Activated T-cell treated with anti-CD3 and anti-CD28 coated beads for 24 hours (primary cell): ENCODE measurements around the gene TPPP.

Experiments used
- DNase-seq: peaks from one replicate; pipeline ENCODE4 v3.0.0-alpha.2; 2020; ENCODE audit warnings: low read depth

TPPP gene

DNA sequence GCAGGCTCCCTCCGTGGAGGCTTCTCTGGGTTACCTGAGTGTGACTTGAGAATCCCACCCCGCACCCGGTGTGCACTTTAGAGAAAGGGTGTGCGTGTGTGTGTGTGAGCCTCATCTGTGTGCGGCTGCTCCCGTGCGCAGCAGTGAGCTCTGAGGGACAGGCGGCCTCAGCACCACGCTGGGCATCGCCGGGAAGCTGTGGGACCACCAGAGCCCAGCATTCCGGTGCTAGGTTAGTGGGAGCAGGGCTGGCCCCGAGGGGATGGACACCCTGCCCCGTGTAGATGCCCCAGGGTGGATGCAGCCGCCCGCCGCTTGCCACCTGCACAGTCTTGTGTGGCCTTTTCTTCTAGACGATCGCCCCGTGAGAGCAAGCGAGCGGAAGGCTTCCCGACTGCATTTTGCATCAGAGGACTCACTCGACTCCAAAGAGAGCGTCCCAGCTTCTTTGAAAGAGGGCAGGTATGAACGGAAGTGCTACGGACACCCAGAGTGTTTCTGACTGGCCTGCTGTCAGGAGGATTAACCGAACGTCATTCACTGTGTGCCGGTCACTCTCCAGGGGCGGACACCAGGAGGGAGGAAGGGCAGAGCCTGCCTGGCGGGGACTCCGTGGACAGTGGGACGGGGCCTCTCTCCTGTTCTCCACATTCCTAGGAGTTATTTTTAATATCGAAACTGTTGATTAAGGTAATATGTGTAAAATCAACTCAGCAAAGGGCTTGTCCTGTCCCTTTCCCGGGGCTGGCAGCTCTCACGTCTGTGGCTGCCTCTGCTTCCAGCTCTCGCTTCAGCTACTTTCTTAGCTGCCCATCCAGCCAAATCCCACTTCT, 68.8 kb downstream of the TPPP start:
- DNase-seq, result no peak

GRCh38 chr5:623531-623930, 69.6 kb downstream of the TPPP start:
- DNase-seq, result no peak

GRCh38 chr5:622946-623522, 70.1 kb downstream of the TPPP start:
- DNase-seq, result no peak

DNA sequence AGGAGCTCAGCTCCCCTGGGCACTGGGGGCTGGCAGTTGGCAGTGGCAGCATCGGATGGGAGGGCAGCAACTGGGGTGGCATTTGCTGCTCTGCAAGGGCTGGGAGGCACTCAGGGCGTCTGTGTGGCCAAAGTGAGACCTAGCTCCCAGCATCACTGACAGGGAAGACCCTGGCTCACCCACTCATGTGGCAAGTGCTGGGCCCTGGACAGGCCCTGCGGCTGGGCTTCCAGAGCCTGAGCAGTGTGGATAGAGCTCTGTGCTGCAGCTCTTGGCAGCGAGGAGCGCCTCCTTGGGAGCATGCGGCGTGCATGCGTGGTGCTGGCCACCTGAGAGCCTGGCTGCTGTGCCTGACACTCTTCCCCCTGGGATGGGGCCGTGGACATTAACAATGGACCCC, 70.8 kb downstream of the TPPP start:
- no peak for DNase-seq

DNA sequence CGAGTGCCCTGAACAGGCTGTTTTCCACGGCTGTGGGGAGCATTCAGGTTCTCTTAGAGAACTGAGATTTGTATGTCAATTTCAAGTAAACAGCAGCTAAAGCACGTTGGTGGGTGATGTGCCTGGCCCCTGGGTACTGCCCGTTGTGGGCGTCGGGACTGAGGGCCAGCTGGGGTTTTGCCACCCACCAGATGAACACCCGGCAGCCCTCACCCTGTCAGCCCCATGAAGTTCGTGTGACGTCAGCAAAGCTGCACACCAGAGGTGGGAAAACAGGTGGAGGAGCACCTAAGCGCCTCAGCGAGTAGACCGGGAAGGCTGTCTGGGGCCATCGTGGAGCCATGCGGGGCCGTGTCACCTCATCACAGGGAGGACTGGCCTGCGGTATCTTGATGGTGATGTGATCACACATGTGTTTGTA, 71.8 kb downstream of the TPPP start:
- DNase-seq, result no peak

DNA sequence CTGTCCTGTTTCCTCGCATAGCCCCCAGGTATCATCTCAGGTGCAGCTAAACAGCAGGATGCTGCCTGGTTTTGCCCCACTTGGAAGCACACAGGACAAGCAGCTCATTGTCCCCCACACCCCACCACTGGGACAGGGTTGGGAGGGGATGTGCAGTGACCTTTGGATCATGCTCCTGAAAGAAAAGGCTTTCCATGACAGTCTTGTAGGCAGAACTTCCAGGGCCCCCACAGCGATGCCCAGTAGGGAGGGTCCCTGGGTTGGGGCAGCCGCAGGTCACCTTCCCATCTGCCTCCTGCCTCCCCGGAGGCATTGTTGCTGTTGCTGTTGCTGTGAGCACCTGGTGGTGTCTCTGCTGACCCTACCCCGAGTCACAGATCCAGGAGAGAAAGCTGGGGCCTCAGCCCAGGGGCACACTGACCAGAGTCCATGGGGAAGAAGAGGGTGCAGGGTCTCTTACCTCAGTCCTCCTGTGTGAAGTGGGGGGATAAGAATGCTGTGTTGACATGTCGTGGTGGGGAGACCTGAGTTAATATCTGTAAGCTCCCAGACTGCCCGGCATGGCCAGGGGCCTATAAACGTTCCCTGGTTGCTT, 72.5 kb downstream of the TPPP start:
- no peak for DNase-seq

DNA sequence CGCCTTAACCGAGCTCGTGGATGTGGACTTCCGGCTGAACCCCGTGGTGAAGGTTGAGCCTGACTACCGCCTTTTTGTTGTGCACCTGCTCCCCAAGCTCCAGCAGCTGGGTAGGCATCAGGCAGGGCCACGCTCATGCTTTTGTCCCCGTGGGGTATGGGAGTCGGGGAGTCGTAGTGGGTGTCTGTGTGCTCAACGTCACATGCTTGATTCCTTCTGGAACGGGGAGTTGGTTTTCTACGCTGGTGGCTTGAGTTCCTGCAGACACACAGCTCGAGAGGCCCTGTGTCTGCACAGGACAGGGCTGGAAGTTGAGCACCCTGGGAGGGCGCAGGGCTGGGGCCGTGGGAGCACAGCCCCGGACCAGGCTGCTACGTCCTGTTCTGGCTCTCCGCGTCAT, 73.0 kb downstream of the TPPP start:
- DNase-seq, result no peak

DNA sequence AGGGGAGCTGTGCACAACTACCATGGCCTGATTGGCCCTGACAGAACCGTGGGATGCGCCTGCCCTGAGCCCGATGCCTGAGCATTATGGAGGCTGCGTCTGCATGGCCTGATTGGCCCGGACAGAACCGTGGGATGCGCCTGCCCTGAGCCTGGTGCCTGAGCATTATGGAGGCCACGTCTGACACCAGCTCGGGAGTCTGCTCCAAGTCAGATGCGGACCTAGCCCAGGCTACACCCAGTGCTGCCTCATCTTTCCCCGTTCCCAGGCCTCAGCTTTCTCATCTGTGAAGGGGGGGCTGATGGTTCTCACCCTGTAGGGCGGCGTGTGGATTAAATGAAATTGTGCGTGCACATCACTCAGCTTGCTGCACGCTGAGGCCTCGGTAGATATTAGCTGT, 73.7 kb downstream of the TPPP start:
- no peak for DNase-seq

- no peak for DNase-seq
These were observed 74.7 kb downstream of the TPPP start for GRCh38 chr5:618450-618849.

DNA sequence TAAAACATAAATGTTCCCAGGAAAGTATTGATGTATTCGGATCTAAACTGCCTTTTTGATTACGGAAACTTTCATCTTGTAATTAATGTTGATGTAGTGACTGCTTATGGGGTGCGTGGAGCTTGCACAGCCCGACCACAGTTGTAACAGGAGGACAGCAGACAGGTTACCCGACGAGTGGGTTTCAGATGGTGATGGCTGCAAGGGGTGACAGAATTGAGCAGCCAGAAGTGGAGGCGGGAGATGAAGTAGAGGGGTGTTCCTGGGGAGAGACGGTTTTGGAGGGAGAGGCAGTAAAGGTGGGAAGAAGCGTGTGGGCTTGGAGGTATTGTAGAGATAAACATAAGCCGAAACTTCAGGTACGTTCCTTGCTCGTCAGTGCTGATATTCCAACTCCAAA, 75.3 kb downstream of the TPPP start:
- no peak for DNase-seq

- DNase-seq, result no peak
These were observed 76.6 kb downstream of the TPPP start for GRCh38 chr5:616484-617039.

- DNase-seq, result peak; percentile 19
These were observed 80.4 kb downstream of the TPPP start for GRCh38 chr5:612498-613424.

DNA sequence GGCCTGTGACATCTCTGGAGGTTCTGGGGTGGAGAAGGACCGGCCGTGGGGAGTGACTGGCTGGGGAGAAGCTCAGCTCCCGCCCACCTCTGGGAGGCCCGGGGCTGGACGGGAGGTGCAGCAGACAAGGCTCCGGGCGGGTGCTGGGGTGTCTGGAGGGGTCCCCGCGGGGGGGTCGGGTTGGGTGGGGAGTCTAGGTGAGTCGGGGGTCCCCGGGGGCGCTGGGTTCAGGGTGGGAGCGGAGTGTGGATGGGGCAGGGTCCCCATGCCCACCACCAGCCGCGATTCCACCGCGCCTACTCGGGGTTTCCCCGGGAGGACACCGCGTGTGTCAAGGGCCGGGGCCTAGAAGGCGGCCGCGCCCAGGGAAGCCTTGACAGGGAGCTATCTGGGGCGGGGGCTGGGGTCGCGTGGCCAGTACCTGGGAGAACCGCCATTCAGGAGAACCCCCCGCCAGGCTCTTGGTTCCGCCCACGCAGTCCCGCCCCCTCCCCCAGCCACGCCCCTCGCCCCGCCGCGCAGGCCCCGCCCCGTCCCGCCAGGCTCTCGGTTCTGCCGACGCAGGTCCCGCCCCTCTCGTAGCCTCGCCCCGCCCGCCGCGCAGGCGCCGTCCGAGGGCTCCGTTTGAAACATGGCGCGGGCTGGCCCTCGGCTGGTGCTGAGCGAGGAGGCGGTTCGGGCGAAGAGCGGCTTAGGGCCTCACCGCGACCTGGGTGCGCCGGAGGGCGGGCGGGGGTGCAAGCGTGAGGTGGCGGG, 81.2 kb downstream of the TPPP start, which contains the start of gene CEP72:
CEP72 (plus strand) TSS at position 610 of the 756 bp plus-strand sequence; CDS start at position 632, 22 bp downstream.
- DNase-seq, result peak; percentile 92

DNA sequence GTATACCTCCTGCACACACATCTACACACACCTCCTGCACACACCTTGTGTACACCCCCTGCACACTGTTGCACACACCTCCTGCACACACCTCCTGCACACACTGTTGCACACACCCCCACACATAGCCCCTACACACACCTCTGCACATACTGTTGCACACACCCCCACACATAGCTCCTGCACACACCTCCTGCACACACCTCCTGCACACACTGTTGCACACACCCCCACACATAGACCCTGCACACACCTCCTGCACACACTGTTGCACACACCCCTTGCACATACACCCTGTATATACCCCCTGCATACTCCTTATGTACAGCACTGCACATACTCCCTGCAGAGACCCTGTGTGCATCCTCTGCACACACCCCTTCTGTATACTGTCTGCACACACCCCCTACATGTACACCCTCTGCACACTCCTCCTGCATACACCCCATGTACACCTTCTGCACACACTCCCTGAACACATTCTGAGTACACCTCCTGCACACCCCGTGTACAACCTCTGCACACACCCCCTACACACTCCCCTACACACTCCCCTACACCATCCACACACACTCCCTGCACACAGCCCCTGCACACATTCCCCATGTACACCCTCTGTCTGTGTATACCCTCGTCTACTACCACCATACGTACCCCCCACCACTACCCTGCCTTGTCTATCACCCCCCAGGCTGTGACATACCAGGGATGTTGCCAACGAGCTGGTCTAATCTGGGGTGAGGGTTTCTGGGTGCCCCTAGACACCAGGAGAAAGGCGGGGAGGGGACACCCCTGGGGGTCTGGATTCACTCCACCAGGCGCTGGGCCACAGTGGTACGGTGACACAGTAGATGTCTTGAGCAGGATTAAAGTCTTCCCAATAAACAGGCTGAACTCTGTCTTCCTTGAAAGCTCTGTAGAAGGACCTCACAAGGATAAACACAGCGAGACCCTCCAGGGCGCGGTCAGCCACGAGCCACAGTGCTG, 82.1 kb downstream of the TPPP start:
- DNase-seq, result no peak

DNA sequence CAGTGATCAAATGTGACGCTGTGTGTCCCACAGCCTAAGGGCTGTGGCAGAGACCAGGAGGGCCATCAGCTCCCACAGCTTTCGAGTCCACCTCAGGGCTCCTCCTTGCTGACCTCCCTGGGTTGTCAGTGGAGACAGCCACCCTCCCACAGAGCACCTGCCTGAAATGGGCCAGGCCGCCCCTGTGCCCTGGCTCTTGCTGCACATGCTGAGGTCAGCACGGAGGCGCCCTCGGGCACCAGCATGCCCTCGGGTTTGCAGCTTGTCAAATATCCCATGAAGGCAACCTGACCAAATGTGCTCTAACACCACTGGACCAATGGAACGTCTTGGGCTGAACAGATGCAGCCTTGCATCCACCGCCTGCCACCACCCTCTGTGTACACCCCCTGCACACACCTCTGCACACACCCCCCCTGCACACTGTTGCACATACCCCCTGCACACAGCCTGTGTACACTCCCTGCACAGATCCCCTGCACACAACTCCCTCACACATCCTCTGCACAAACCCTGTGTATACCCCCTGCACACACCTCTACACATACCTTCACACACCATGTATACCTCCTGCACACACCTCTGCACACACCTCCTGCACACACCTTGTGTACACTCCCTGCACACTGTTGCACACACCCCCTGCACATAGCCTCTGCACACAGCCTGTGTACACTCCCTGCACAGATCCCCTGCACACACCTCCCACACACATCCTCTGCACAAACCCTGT, 83.0 kb downstream of the TPPP start:
- DNase-seq, result no peak
